NK-92 (cell line): ENCODE data around the gene TRA2B.

Experiments
- DNase-seq: peaks from one replicate; lab custom pipeline; 2025; ENCODE audit not compliant: unreplicated experiment; lab: John Stamatoyannopoulos, UW

Gene TRA2B

DNA sequence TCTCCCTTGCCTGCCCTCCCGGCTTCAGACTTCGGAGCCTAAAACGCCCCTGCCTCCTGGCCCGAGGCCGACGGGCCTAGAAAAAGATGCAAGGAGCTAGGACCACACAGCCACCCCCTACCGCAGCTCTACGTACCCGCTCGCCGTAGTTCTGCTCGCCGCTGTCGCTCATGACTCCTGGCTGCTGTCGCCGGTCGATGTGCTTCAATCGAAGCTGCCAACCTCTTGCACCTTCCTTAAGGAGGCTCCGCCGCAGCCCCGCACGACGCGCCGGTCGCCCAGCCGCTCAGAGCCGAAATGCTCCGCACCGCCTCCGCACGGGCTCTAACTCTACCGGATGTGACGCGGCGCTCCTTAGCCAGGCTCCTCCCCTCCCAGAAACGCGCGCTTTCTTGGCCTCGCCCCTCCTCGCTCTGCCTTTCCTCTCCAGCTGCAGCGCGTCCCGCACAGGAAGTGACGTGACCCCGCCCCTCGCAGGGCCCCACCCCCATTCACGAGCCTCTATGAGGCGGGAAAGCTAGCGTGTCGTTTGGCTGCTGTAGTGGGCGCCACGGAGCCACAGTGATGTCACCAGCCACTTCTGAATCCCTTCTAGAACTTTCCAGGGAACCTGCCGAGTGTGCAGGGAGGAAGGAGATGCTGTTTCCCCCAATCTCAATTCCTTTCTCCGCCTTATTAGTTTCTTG, at the start of gene TRA2B:
TRA2B (minus strand) TSS at position 326 of the 686 bp plus-strand sequence; CDS start at position 172, 154 bp downstream.
- DNase-seq: peak; percentile 94

DNA sequence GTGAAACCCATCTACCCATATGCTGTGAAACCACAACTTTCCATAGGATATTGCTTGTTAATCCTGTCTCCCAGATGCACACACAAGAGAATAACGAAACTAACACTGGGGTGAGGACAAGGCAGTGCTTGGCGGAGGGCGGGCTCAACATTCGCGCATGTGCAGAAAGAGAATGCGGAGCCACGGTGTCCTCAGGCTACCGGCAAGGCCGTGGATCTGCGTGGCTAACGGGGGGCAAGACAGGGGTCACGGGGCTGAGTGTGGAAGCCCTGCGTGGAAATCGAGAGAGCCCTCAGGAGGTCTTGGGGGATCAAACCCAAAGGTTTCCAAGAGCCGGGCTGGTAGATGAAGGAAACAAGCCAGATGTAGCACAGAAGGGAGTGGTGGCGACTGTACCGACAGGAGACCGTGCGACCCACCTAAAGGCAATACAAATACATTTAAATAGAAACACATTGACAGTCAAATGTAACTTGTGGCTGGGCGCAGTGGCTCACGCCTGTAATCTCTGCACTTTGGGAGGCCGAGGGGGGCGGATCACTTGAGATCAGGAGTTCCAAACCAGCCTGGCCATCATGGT, 48.5 kb upstream of the TRA2B start:
- DNase-seq: no peak

DNA sequence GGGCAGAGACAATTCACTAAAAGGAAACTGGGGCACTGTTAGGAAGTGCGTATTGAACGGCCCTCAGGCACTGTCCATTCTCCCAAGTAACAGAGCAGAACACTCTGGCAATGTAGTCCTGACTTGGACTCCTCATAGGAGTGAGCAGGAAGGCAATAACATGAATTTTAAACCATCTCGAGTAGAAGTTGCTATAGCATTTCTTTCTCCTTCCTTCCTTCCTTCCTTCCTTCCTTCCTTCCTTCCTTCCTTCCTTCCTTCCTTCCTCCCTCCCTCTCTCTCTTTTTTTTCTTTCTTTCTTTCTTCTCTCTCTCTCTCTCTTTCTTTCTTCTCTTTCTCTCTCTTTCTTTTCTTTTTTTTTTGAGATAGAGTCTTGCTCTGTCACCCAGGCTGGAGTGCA, 46.4 kb upstream of the TRA2B start:
- DNase-seq: no peak

DNA sequence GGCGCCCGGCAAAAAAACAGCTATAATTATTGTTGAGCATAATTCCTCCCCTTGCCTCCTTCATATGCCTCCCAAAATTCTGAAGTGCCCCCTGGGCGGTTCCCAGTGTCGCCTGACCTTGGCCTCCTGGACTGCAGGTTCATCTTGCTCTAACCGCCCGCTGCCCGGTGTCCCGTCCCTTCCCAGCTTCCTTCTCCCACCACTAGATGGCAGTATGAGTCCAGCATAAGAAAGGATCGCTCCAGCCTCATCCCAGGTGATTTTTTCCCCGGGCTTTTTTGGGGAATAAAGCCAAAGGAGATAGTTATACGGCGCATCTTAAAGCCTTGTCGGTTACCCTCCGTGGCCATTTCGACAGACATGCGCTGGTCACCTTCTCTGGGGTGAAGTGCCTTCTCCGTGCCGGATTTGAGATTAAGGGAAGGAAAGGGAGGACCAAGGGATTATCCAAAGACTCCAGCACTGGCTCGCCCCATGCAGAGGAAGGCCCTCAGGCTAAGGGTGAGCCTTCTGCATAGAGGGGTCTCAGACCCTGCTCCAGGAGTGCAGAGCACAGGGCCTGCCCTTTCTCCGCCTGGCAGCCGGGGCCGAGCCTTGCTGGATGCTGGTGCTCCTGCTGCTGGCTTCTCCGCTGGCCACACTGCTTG, 45.8 kb upstream of the TRA2B start:
- DNase-seq: no peak

DNA sequence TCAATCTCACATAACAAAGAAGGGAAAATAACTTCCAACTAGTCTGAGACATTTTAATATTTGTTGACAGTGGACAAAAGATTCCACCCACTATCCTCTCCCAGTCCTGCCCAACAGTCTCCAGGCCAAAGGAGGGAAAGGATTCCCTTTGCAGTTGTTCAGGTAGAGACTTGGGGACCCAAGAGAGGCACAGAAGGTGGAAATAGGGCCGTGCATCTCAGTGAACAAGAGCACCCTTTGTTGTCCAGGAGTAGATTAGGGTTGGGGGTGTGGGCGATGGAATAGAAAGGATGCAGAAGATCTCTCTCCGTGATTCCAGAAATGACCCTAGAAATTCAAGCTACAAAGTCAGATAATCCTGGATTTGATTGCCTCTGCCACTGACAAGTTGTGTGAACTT, 44.8 kb upstream of the TRA2B start:
- DNase-seq: no peak

DNA sequence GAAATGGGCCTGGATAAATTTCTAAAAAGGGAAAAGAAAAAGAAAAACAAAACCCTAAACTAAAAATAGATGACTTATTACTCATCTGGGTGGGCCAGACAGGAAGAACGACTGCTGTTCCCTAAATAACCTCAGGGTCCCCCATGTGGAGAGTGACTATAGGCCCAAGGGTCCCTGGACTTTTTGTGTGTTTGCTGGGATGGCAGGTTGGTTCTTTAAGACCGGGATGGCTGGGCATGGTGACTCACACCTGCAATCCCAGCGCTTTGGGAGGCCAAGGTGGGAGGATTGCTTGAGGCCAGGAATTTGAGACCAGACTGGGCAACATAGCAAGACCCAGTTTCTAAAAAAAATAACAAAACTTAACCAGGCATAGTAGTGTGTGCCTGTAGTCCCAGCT, 43.8 kb upstream of the TRA2B start:
- no peak for DNase-seq

DNA sequence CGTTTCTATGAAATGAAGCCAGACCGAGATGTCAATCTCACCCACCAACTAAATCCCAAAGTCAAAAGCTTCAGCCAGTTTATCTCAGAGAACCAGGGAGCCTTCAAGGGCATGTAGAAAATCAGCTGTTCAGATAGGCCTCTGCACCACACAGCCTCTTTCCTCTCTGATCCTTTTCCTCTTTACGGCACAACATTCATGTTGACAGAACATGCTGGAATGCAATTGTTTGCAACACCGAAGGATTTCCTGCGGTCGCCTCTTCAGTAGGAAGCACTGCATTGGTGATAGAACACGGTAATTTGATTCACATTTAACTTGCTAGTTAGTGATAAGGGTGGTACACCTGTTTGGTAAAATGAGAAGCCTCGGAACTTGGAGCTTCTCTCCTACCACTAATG, 41.9 kb upstream of the TRA2B start:
- DNase-seq: no peak

DNA sequence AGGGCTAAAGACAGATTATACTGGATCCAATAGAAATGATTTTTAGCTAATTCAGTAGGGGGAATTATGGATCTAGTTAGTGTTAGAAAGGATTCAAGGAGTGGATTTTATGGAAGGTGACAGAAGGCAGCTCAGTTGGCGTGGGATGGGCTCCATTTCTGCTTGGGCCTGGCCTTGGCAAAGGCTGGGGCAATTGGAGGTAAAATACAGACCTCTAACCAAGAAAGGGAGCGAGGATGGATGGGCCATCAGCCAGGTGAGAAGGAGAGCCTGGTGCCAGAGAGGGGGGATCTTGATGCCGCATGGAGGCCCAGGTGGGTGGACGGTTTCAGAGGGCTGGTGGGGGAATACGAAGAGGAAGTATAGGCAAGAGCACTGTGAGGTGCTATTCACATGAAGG, 40.7 kb upstream of the TRA2B start:
- no peak for DNase-seq

DNA sequence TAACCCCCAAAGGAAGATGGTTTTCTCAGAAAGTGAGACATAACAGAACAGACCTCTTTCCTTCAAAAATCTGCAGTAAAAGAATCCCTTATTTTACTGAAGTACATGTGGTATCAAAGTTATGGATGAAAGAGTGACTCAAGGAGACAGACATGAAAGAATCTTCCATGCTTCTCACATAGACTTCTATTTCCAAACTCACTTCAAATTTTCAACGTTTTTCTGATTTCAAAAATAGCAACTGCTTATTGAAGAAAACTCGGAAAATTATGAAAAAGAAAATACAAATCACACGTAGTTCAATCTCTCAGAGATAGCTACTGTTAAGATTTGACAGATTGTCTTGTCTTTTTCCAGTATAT, 39.8 kb upstream of the TRA2B start:
- DNase-seq: no peak

DNA sequence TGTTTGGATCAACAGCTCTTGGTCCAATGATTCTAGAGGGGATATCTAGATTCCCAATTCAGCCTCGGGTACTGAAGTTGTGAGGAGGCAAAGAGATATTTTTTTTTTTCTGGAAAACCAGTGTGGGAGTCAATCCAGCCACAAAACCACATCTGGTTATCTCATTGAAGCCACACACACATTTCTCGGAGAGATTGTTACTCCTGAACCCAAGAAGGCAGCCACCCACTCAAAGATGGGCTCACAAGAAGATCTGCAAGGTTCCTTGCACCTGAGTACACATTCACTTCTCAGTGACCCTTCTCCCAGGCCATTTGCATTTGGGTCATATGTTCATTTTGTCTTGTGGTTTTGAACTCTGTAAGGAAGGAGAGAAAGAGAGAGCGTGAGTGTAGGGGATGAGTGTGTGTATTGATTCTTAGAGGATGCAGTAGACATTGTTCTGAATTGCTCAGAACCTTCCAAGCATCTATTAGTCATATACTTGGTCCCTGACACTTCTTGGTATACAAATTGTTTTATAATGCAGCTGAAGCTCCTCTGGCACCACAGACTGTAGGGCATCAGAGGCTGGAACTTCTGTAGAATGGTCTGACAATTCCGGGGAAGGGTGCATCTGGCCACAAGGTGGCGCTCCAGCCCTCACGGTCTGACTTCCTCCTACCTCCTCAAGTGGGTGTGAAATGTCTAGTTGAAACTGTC, 39.3 kb upstream of the TRA2B start:
- peak; percentile 52 for DNase-seq

DNA sequence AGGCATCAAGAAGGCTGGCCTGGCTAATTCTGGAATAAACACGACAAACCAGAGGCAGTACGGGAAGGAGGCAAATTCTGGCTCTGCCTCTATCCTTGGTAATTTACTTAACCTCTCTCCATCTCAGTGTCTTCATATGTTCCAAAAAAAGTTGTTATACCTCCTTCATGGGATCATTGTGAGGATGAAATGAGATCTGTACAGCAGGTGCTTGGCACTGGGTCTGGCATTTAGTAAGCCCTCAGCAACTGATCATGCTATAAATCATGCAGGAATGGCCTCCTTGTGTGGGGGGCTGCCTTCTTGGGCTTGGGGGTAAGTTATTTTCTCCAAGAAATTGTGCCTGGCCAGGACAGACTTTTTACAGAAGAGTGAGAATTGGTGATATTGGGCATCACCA, 38.3 kb upstream of the TRA2B start:
- no peak for DNase-seq

DNA sequence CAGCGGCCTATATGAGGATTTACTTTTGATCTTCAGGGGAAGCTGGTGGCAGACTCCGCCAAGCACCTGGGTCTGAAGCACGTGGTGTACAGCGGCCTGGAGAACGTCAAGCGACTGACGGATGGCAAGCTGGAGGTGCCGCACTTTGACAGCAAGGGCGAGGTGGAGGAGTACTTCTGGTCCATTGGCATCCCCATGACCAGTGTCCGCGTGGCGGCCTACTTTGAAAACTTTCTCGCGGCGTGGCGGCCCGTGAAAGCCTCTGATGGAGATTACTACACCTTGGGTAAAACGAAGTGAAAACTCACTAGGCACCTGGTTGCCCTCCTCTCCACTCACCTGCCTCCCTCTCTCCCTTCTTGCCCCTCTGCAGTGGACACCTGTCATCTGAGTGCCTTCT, 33.8 kb upstream of the TRA2B start:
- DNase-seq: no peak

DNA sequence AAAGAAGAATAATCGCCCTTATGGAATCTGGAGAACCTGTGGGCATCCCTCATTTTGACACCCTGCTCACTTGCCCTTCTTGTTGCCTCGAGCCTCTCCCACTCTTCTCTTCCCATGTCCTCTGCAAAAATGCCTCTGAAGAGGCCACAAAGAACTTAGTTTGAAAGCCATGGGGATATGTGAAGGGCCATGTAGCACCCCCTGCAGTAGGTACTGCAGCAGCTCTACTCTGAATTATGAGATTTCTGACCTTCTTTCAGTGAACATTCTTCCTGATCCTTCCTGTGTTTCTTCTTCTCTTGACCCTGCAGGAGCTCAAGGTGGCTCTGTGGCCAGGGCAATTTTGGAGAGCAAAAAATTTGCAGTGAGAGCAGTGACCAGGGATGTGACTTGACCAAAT, 30.4 kb upstream of the TRA2B start:
- no peak for DNase-seq

DNA sequence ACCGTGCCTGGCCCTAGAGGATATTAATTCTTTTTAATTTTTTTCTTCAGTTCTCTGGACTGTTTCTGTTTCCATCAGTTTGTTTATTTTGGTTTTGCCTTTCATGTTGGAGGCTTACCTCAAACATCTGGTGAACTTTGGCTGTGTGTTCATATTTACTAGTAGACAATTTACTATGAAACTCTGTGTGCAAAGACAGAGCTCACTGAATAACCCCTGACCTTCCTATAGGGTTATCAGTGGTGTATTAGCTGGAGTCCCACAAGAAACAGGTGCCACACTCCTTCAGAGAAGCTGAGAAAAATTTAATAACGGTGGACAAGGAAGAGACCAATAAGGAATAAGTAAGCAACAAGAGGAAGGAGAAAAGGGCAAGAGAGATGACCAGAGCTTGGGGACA, 28.8 kb upstream of the TRA2B start:
- DNase-seq: no peak

DNA sequence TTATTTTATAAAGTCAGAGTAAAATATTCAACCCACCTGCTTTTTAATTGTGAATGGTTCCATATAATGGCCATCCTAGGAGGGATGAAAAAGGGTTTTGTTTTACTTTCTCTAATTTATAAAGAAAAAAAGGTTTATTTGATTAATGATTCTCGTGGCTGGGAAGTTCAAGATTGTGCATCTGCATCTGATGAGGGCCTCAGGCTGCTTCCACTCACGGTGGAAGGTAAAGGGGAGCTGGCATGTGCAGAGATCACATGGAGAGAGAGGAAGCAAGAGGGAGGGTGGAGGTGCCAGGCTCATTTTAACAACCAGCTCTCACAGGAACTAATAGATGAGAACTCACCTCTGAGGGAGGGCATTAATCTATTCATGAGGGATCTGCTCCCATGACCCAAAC, 27.7 kb upstream of the TRA2B start:
- no peak for DNase-seq

DNA sequence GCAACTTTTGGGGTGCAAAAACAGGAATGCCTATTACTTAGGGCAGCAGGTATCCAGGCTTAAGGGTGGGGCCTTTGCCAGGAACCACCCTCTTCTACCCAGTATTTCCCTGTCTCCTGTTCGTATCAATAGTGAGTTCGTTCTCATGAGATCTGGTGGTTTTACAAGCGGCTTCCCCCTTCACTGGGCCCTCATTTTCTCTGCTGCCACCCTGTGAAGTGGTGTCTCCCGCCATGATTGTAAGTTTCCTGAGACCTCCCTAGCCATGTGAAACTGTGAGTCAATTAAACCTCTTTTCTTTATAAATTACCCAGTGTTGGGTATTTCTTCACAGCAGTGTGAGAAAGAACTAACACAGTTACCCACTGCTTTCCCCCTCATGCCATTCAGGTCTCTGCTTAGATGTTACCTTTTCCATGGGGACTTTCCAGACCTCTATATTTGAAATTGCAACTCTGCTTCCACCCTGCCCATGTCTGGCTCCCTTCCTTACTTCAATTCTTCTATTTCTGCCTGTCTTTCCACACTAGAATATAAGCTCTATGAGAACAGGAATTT, 23.9 kb upstream of the TRA2B start:
- DNase-seq: no peak

DNA sequence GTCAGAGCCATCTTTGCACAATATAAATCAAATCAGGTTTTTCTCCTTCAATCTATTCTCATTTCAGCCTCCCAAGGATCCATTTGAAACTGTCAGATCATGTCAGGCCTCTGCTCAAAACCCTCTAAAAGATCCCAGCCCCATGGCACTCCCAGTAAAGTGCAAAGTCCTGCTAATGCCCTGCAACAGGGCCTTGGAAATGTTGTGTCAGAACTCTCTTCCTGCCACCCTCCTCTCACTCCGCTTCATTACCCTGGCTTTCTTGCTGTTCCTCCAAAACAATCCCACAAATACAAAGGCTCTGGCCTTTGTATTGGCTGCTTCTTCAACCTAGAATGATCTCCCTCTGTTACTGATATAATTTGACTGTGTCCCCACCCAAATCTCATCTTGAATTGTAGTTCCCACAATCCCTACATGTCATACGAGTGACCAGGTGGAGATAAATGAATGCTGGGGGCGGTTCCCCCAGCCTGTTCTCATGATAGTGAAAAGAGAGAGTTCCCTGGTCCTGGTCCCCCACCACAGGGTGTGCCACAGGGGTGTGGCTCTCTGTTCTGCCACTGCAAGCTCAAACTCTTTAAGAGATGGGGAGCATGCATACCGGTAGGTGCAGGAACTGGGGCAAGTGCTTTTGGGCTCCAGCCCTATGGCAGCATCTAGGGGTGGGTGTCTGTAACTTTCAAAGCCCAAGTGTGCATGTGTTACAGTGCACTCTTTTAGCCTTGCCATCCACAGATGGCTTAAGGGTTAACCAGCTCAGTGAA, 22.9 kb upstream of the TRA2B start:
- DNase-seq: no peak

DNA sequence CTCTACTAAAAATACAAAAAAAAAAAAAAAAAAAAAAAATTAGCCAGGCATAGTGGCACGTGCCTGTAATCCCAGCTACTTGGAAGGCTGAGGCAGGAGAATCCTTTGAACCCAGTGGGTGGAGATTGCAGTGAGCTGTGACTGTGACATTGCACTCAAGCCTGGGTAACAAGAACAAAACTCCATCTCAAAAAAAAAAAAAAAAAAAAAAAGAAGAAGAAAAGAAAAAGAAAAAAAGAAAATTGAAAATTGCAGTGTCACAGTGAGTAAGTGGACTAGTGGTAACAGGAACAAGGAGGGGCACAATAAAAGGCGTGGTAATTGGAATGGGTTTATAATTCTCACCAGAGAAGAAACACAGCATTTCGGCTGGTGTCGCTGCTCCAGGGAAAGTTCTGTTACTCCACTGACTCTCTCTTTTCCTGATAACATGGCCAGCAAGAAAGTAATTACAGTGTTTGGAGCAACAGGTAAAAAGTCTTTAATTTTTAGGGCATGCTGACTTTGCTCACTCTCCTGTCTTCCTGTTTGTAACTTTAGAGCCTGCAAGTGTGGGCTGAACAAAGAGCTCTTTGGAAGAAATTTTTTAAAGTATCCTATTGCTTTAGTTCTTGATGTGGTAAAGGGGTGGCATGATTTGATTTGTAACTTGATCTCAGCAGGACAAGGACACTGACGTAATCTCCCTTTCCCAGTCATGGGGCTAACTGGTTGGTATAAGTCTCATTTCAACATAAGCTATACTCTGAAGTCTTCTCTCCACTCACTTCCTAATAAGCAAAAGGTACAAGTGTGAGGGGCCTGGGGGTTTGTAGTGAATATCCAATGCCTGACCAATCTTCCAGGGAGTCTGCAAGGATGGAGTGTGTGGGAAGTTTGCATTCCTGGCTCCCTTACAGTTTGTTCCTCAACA, 22.1 kb upstream of the TRA2B start:
- DNase-seq: no peak

DNA sequence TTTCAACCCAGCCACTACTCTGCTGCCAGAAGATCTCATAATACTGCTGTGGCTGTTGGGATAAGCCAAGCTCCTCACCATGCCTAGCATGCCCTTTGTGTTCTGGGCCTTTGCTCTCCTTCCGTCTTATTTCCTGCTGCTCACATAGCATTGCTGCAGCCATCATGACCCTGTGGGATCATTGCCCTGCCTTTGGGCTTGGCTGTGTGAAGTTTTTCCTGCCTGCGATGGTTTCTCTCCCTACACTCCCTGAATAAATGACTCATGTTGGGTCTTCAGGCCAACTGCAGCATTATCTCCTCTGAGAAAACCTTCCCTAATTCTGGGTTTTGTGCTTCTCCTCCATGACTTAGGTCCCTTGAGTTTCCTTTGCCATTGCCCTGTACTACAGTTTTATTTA, 20.8 kb upstream of the TRA2B start:
- DNase-seq: no peak

DNA sequence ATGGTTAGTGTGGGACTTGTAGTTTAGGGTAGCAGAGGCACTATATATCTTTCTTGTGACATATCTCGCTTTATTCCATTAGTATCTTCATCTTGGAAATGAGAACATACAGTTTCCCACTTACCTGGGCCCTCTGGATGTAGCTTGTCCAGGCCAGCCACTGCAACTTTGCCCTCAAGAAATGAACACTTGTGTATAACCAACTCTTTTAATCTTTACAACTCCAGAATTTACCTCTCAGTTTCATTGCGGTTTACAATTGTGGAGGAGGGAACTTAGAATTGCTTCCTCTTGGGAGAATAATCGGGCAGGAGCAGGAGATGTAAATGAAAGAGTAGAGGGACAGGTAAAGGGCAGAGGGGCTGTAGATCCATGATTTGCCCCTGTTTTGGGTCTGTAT, 18.4 kb upstream of the TRA2B start:
- DNase-seq: no peak
